HEK293 (cell line): ENCODE measurements around the gene CCNI.

Experiments used
- CTCF ChIA-PET: fragments of 350-600 bp; formaldehyde crosslinking; extraction: SDS; loops from one replicate; lab custom pipeline; 2021; ENCODE audit warnings: antibody characterized with exemption; lab: Yijun Ruan, JAX
- POLR2A ChIA-PET: fragments of 300-600 bp; formaldehyde crosslinking; extraction: SDS; loops from one replicate; lab custom pipeline; 2020; ENCODE audit warnings: antibody characterized with exemption, inconsistent platforms; lab: Yijun Ruan, JAX
- H3K27ac ChIP-seq: fragments of 200-500 bp; sonication (Bioruptor generic); 2 replicates; pipeline ENCODE4 v1.5.1; 2014; ENCODE audit warnings: low read depth, low read length, control low read depth, inconsistent platforms; ENCODE audit errors: extremely low read depth
- H3K36me3 ChIP-seq, 2 experiments: fragments of 200-500 bp in 1 of 2; sonication (Bioruptor generic) in 1 of 2; 1 replicate in 1 of 2; 2 replicates in 1 of 2; pipeline ENCODE4 v1.5.1; 2014 to 2017; ENCODE audit warnings: inconsistent platforms in 2 of 2, low read length in 2 of 2; ENCODE audit not compliant: control insufficient read depth in 2 of 2, insufficient read depth in 1 of 2
- H3K4me1 ChIP-seq: fragments of 200-500 bp; sonication (Bioruptor generic); 2 replicates; pipeline ENCODE4 v1.5.1; 2014; ENCODE audit warnings: mild to moderate bottlenecking, low read length, inconsistent platforms; ENCODE audit not compliant: control insufficient read depth, insufficient read depth
- H3K4me3 ChIP-seq: 2 replicates; pipeline ENCODE4 v1.5.1; 2011; ENCODE audit warnings: low read depth, mild to moderate bottlenecking, control low read depth, low read length, moderate library complexity
- H3K9me3 ChIP-seq: fragments of 200-500 bp; sonication (Bioruptor generic); 2 replicates; pipeline ENCODE4 v1.5.1; 2014; ENCODE audit warnings: low read depth, low read length, inconsistent platforms; ENCODE audit not compliant: control insufficient read depth, insufficient read depth
- ATF2 ChIP-seq: fragments of 450-650 bp; formaldehyde crosslinking; IDR thresholded peaks from 2 replicates; pipeline ENCODE4 v1.5.1; 2016; ENCODE audit warnings: missing biosample characterization, missing genetic modification characterization, low read depth
- GLIS1 ChIP-seq: fragments of 450-650 bp; formaldehyde crosslinking; IDR thresholded peaks from 2 replicates; pipeline ENCODE4 v1.5.1; 2016; ENCODE audit warnings: missing biosample characterization, missing genetic modification characterization
- HIC1 ChIP-seq: fragments of 450-650 bp; formaldehyde crosslinking; IDR thresholded peaks from 2 replicates; pipeline ENCODE4 v1.5.1; 2016; ENCODE audit warnings: missing biosample characterization, missing genetic modification characterization
- HOXC10 ChIP-seq: sonication (generic); formaldehyde crosslinking; IDR thresholded peaks from 2 replicates; pipeline ENCODE4 v1.8.1; 2023; ENCODE audit warnings: mild to moderate bottlenecking, missing genetic modification reagents
- KLF9 ChIP-seq: fragments of 450-650 bp; formaldehyde crosslinking; IDR thresholded peaks from 2 replicates; pipeline ENCODE4 v1.5.1; 2016; ENCODE audit warnings: missing biosample characterization, missing genetic modification characterization, low read depth
- PATZ1 ChIP-seq: fragments of 450-650 bp; formaldehyde crosslinking; IDR thresholded peaks from 2 replicates; pipeline ENCODE4 v1.5.1; 2016; ENCODE audit warnings: missing biosample characterization, missing genetic modification characterization
- PRDM4 ChIP-seq: fragments of 450-650 bp; formaldehyde crosslinking; IDR thresholded peaks from 2 replicates; pipeline ENCODE4 v1.5.1; 2017; ENCODE audit warnings: missing biosample characterization, missing genetic modification characterization
- SCRT1 ChIP-seq: fragments of 450-650 bp; formaldehyde crosslinking; IDR thresholded peaks from 2 replicates; pipeline ENCODE4 v1.5.1; 2016; ENCODE audit warnings: missing biosample characterization, missing genetic modification characterization, borderline replicate concordance
- TRIM28 ChIP-seq: IDR thresholded peaks from 2 replicates; pipeline ENCODE4 v1.6.1; 2011; ENCODE audit warnings: low read length, control low read depth, borderline replicate concordance
- ZFP41 ChIP-seq: fragments of 450-650 bp; formaldehyde crosslinking; IDR thresholded peaks from 2 replicates; pipeline ENCODE4 v1.5.1; 2016; ENCODE audit warnings: missing biosample characterization, missing genetic modification characterization, borderline replicate concordance
- ZIC2 ChIP-seq: fragments of 450-650 bp; formaldehyde crosslinking; IDR thresholded peaks from 2 replicates; pipeline ENCODE4 v1.5.1; 2016; ENCODE audit warnings: missing biosample characterization, missing genetic modification characterization
- ZNF114 ChIP-seq: fragments of 450-650 bp; formaldehyde crosslinking; IDR thresholded peaks from 2 replicates; pipeline ENCODE4 v1.5.0; 2017; ENCODE audit warnings: missing biosample characterization, missing genetic modification characterization
- ZNF146 ChIP-seq: fragments of 450-650 bp; formaldehyde crosslinking; IDR thresholded peaks from 2 replicates; pipeline ENCODE4 v1.5.1; 2016; ENCODE audit warnings: missing biosample characterization, missing genetic modification characterization
- ZNF350 ChIP-seq: fragments of 450-650 bp; formaldehyde crosslinking; IDR thresholded peaks from 2 replicates; pipeline ENCODE4 v1.5.0; 2017; ENCODE audit warnings: missing biosample characterization, mild to moderate bottlenecking, missing genetic modification characterization
- ZNF404 ChIP-seq: fragments of 450-650 bp; formaldehyde crosslinking; IDR thresholded peaks from 2 replicates; pipeline ENCODE4 v1.5.1; 2017; ENCODE audit warnings: missing biosample characterization, missing genetic modification characterization
- ZNF426 ChIP-seq: fragments of 450-650 bp; formaldehyde crosslinking; IDR thresholded peaks from 2 replicates; pipeline ENCODE4 v1.5.1; 2017; ENCODE audit warnings: missing biosample characterization, missing genetic modification characterization, mild to moderate bottlenecking, inconsistent platforms, moderate library complexity
- ZNF600 ChIP-seq: fragments of 450-650 bp; formaldehyde crosslinking; IDR thresholded peaks from 2 replicates; pipeline ENCODE4 v1.5.1; 2016; ENCODE audit warnings: missing biosample characterization, missing genetic modification characterization
- ZNF623 ChIP-seq: fragments of 450-650 bp; formaldehyde crosslinking; IDR thresholded peaks from 2 replicates; pipeline ENCODE4 v1.5.1; 2016; ENCODE audit warnings: missing biosample characterization, missing genetic modification characterization
- ZNF624 ChIP-seq: fragments of 450-650 bp; formaldehyde crosslinking; IDR thresholded peaks from 2 replicates; pipeline ENCODE4 v1.5.1; 2017; ENCODE audit warnings: missing biosample characterization, missing genetic modification characterization
- ZNF654 ChIP-seq: fragments of 450-650 bp; formaldehyde crosslinking; IDR thresholded peaks from 2 replicates; pipeline ENCODE4 v1.5.1; 2016; ENCODE audit warnings: low read depth, missing biosample characterization, missing genetic modification characterization

The CCNI gene

GRCh38 chr4:77036206-77036605, 39.6 kb downstream of the CCNI start:
- TF ChIP-seq ZNF114 (no peak), ZNF146 (no peak), ZNF654 (no peak), HIC1 (tag by site-specific recombination) (no peak), HOXC10 (no peak), GLIS1 (no peak), KLF9 (tag by site-specific recombination) (no peak), PATZ1 (tag by site-specific recombination) (no peak), ATF2 (tag by site-specific recombination) (no peak), ZNF623 (tag by site-specific recombination) (no peak), SCRT1 (tag by site-specific recombination) (no peak), ZNF404 (tag by site-specific recombination) (no peak), ZIC2 (no peak), ZNF600 (tag by site-specific recombination) (no peak), ZNF350 (tag by site-specific recombination) (no peak), PRDM4 (no peak), ZNF426 (tag by site-specific recombination) (no peak), ZFP41 (tag by site-specific recombination) (no peak), TRIM28 (no peak)
- Histone ChIP-seq H3K4me3 (no peak overlapping the region), H3K4me1 (no peaks in the 10 kb centered on the region), H3K9me3 (no peaks in the 10 kb centered on the region), H3K36me3 (peaks cover 0 to 74% of the 10 kb centered on the region in 2 experiments; a peak in 2 of 3 replicates), H3K27ac (no peak overlapping the region)
- CTCF ChIA-PET = interaction anchor here (1.1 to 2.6 kb wide), 2 partner anchors 9 to 168 kb away, joined by 3 to 8 read pairs; no protein-coding TSS in a partner anchor
- POLR2A ChIA-PET = no interaction called here

GRCh38 chr4:77035153-77035552, 40.6 kb downstream of the CCNI start:
- Histone ChIP-seq H3K36me3 (peaks cover 0 to 80% of the 10 kb centered on the region in 2 experiments), H3K27ac (no peak overlapping the region)
- POLR2A ChIA-PET = no interaction called here

More at GRCh38 chr4:77035153-77035552, 40.6 kb downstream of the CCNI start:
- no peaks in the 10 kb centered on the region for H3K9me3 ChIP-seq
- H3K4me1 ChIP-seq = no peaks in the 10 kb centered on the region
- TF ChIP-seq ZFP41 (tag by site-specific recombination) = no peak
- TF ChIP-seq ZNF624 (tag by site-specific recombination) = no peak
- no peak overlapping the region for H3K4me3 ChIP-seq
- CTCF ChIA-PET = interaction anchor here (1.8 to 2.6 kb wide), 2 partner anchors 10 to 168 kb away, joined by 6 to 8 read pairs; no protein-coding TSS in a partner anchor
